ENCODE data around the gene SNX32. TPM values are rescaled to one million over a fixed set of nuclear protein-coding genes. Genes with fewer than 3 reads are reported as not detected.

SNX32 gene
- polyA plus RNA-seq, 3 donors, result 1.4 to 3.7 (median 2.2) TPM

DNA sequence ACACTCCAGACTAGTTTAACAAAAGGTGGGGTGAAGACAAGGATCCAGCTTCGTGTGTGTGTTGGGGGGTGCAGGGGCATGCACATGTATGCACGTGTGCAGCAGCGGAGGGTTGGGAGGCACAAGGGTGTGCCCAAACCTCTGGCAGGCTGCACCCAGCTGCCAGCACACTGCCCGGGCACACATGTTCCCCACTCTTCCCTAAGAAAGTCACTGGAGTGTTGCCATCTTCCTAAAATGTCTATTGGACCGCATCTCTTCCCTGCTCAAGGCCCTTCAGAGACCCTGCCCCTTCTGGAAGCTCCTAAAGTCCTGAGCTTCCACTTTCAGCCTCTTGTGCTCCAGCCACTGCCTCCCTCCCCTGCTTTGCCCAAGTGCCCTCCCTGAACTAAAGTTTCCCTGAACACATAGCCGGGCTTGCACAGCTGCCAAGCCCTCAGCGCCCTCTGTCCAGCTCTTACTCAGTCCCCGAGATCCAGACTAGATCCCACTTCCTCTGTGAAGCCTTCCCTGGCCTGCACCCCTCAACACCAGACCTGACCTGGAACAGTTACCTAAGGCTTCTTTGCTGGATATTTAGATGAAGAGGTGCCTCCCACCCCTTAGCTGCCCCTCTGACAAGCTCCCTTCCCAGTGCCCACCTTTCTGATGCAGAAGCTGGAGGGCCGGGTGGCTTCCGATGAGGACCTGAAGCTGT, 18.2 kb downstream of the SNX32 start:
- no peak for DNase-seq (ENCODE audit: extremely low read depth in 1 of 11, low read depth in 9 of 11, low spot score in 4 of 11)

DNA sequence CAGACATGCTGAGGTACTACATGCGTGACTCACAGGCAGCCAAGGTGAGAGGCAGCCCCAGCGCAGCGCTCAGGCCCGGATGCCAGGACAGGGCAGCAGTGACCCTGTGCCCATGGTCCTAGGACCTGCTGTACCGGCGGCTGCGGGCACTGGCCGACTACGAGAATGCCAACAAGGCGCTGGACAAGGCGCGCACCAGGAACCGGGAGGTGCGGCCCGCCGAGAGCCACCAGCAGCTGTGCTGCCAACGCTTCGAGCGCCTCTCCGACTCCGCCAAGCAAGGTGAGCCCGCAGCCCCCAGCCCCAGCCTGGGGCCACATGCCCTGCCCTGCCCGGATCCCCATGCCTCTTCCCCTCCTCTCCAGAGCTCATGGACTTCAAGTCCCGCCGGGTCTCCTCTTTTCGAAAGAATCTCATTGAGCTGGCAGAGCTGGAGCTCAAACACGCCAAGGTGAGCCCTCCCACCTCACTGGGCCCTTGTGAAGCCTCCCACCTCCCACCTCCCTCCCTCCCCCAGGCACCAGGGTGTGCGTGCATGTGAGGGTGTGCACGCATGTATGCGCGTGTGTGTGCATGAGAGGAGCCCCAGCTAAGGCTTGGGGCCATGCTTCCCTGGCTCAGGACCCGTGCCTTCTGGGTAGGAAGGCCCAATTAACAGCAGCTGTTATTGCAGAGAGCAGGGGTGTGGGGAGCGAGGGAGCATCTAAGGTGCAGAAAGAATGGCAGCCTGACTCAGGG, 18.9 kb downstream of the SNX32 start:
- DNase-seq (ENCODE audit: extremely low read depth in 1 of 11, low read depth in 9 of 11, low spot score in 4 of 11), result no peak

DNA sequence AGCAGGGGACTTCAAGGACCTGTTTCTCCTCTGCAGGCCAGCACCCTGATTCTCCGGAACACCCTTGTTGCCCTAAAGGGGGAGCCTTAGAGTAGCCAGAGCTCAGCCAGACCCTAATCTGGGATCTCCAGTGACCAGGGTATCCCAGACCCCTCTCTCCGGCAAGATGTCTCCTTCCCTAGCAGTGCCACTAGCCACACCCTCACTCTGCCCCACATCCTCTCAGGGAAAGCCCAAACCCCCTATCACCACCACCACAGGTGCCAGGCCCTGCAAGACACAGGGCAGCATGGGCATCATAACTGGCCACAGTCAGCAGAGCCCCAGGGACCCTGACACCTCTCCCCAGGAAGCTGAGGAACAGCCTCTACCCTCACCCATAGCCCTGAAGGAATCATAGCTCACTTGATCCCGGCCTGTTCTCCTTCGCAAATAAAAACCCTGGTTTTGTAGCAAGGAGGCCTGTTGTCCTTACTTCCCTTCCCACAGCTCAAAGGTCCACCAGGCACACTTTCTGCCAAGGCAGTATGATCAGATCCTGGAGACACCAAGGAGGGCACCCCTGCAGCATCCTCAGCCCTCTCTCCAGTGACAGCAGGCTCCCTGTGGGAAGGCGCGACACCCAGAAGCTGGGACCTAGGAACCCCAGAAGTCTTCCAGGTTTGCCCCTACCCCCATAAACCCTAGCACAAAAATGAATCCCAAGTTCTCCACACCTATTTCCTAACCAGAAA, 19.6 kb downstream of the SNX32 start:
- no peak for DNase-seq (ENCODE audit: extremely low read depth in 1 of 11, low read depth in 9 of 11, low spot score in 4 of 11)

DNA sequence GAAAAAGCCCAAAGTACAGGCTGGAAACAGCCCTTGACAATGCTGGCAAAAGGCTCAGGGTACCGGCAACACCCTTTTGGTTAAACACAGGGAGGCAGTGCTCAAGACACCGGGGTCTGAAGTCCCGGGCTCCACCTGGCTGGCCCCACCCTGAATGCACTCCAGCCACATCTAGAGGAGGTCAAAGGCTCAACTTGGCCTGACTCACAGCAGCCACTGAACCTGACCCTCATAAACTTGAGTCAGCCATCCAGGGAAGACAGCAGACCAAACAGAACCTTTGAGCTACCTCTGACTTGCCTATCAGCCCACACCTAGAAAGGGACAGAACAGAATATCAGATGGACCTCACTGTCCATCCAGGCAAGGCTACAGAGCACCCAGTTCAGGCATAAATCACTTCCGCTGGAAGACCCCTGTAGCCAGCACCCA, 20.4 kb downstream of the SNX32 start:
- DNase-seq (ENCODE audit: extremely low read depth in 1 of 11, low read depth in 9 of 11, low spot score in 4 of 11), result no peak

DNA sequence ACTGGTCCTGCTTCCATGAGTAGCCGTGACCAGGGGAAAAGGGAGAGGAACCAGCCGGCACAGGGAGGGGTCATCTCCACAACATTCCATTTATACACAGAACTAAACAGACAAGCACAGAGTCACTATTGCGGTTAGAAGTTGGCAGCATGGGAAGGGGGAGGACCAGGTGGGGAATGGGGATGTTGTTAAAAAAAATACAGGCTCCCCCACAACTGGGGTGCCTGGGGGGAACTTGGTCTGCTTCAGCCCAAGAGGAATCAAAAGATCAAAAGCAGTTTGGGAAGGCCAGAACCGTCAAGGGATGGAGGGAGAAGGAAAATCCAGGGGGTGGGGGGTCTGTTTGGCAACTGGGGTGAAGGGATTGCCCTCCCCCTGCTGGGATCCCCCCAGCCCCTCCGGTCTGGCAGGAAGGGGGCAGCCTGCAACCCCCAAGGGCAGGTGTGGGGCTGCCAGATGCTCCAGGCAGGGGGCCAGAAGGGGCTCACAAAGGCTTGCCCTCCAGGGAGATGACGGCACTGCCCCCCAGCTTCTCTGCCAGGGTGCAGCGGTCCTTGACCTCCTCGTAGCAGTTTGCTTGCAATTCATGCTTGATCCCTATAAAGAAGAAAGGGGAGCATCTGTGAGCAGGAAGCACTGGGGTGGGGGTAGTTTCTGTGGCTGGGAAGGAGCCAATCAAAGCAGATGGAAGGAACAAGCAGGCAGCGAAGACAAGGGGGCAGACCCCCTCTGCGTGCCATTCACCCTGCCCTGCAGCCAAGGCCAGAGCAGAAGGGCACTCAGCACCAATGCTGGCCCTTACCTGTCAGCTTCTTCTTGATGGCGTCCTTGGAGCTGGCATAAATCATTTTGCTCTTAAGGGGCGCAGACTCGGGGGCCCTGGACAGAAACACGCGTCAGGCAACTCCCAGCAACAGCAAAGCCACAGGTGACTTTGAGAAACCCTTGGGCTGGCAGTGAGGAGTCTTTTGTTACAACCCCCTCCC, 21.4 kb downstream of the SNX32 start:
- DNase-seq (ENCODE audit: extremely low read depth in 1 of 11, low read depth in 9 of 11, low spot score in 4 of 11), result no peak

DNA sequence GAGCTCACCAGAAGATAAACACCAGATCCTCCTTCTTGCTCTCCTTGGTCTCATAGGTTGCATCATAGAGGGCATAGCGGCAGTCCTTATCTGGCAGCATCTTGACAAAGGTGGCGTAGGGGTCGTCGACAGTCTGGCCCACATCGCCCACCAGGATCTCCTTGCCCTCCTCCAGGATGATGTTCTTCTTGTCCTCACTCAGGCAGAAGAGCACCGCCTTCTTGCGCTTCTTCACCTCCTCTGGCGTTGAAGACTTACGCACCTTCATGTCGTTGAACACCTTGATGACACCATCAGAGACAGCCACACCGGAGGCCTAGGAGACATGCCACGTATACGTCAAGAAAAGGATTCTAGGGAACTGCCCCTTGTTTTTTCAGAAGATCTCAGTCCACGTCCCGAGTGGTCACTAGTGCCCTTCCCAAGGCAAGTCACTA, 22.2 kb downstream of the SNX32 start:
- DNase-seq (ENCODE audit: extremely low read depth in 1 of 11, low read depth in 9 of 11, low spot score in 4 of 11), result no peak

DNA sequence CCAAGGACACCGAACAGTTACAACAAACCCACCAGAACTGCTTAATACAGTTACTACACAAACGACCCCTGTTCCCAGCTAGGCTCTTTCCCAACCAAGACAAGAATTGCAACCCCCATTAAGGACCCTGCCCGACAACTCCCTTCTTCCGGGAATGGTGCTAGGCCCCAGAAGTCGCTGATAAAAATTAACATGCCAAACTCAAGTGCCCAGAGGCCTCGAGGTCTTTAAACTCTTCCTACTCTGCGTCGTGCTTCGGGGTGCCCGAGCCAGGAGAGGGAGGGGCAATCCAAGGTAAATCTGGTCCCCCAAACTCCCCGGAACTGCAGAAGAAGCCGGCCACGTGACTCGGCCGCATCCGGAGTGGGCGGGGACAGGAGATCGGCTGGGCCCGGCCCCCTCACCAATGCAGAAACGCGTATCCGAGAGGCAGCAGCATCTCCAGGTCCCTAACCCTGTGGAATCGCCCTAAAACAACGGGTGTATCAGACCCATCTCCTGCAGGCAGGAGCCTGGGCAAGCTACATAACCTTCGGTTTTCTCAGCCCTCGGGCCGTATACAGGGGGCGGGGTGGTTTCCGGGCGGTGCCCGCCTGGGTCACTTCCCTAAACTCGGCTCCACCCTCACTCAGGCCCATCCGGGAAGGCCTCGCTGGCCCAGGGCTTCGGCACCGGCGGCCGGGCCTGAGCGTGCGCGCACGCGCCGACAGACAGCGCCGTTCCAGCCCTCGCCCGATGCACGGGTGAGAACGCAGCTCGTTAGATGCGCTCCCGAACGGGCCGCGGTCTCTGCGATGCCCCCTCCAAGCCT, 23.1 kb downstream of the SNX32 start:
- peak in 2 of 11 donors; percentile 39 to 43 for DNase-seq (ENCODE audit: extremely low read depth in 1 of 11, low read depth in 9 of 11, low spot score in 4 of 11)

DNA sequence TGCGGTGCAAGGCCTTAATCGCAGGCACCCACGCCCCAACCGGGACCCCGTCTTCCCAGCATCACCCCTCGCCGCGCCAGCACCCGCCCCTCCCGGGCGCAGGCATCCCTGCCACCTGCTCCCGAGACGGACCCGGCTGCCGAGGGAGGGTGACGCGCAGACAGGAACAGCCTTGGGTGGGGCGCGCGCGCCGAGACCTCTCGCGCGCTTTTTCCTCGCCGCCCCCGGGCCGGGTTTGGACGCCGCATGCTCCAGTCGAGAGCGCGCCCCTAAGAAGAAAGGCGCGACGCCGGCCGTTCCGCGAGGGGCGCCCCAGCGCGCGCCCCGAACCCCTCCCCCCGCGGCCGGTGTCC, 23.7 kb downstream of the SNX32 start:
- DNase-seq (ENCODE audit: extremely low read depth in 1 of 11, low read depth in 9 of 11, low spot score in 4 of 11), result no peak

DNA sequence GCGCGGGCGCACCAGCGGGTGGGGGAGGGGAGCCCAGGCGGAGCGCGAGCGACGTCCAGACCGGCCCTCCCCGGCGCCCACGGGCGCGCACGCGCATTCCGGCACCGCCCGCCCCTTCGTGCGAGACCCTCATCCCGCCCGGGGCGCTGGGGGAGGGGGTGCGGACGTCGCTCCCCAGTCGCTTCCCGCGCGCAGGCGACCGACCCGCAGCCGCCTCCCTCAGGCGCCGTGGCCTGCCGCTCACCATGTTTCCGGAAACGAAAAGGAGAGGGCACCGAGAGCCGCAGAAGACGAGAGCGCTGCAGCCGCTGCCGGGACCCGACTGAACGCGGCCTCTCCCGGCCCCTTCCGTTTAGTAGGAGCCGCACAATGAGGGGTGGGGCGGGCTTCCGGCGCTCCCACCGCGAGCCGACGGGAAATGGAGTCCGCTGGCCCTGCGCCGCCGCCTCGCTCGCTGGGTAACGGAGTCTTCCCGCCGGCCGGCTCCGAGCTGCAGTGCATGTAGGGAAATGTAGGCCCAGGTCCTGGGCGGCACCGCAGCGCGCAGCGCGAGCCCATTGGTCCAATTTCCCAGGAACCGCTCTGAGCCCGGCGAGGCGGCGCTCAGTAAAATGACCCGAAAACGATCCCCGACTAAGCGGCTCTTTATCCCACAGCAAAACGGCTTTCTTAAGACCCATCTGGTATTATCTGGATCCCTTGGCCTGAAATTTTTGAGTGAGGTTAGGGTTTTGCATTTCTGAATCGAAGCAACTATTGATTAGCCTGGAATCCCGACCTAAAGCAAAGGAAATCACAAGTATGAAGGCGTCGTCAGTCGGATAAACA, 24.3 kb downstream of the SNX32 start, which contains the start of gene CFL1:
Gene CFL1, minus strand, starts transcription at position 328 of the 828 bp plus-strand sequence. Its CDS starts 81 bp downstream, at position 247.
- peak; percentile 84 to 97 (median 95) for DNase-seq (ENCODE audit: extremely low read depth in 1 of 11, low read depth in 9 of 11, low spot score in 4 of 11)

DNA sequence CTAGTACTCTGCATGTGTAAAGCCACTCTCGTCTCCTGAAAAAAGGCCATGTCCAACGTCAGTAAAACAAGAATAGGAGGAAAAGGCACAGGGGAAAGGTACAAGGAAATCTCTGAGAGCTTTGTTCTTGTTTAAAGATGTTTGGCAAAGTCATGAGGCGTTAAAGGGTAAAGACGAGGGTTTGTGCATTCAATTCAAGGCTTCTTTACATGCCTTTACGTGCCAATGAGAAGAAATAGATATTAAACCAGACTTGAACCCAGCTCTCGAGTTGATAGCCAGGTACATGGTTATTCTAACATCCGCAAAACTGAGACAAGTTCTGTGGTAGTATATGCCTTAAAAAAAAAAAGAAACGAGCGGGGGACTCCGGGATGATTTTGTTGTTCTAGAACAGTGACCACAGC, 24.9 kb downstream of the SNX32 start:
- DNase-seq (ENCODE audit: extremely low read depth in 1 of 11, low read depth in 9 of 11, low spot score in 4 of 11), result peak in 1 of 11 donors; percentile 30

DNA sequence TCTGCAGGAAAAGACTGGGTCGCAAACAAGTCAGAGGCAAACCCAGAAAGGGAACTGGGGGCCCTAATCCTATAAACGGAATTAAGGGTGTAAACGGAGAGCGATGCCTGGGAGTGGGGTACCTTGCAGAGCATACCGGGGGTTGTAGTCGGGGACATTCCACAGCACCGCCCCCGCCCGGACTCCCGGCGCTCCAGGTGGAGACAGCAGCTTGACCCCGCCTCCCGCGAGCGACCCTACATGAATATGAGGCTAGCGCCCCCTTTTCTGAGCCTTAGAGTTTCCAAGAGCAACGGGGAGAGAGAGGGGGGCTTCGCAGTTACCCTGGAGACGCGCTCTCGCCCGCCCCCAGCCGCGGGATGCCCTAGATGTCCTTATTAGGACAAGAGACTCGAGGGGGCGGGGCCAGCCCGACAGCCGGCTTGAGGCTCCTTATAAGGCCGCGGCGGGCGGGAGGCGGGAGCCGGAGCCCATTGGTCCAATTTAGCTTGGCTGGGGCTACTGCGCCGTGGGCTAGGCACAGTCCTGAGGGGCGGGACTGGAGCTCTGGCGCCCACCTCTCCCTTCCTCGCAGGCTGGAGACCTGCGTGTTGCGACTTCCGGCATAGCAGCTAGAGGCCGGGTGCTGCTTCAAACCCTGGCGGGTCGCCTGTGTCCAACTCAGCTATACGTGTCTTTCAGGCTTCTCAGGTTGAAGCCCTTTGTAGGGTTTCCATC, 25.5 kb downstream of the SNX32 start:
- peak; percentile 86 to 98 (median 96) for DNase-seq (ENCODE audit: extremely low read depth in 1 of 11, low read depth in 9 of 11, low spot score in 4 of 11)

DNA sequence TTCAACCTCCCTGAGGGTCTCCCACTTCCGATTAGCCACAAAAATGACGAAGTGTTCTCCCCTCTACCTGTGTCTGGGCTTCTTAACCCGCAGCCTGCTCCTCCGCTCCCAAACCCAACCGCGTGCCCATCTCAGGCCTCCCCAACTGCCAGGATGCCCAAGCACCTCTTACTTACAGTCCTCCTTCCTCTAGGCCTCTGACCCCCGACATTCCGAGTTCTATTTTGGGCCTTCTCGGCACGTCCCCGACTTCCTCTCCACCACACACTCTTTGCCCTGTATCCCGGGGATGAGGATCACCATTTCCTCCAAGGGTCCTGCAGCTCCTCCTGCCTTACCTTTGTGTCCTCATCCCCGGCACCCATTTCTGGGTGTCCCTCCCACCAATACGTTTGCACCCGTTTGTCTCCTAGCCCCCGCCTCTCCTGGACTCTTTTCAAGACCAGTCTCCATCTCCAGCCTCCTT, 26.1 kb downstream of the SNX32 start:
- DNase-seq (ENCODE audit: extremely low read depth in 1 of 11, low read depth in 9 of 11, low spot score in 4 of 11), result no peak

DNA sequence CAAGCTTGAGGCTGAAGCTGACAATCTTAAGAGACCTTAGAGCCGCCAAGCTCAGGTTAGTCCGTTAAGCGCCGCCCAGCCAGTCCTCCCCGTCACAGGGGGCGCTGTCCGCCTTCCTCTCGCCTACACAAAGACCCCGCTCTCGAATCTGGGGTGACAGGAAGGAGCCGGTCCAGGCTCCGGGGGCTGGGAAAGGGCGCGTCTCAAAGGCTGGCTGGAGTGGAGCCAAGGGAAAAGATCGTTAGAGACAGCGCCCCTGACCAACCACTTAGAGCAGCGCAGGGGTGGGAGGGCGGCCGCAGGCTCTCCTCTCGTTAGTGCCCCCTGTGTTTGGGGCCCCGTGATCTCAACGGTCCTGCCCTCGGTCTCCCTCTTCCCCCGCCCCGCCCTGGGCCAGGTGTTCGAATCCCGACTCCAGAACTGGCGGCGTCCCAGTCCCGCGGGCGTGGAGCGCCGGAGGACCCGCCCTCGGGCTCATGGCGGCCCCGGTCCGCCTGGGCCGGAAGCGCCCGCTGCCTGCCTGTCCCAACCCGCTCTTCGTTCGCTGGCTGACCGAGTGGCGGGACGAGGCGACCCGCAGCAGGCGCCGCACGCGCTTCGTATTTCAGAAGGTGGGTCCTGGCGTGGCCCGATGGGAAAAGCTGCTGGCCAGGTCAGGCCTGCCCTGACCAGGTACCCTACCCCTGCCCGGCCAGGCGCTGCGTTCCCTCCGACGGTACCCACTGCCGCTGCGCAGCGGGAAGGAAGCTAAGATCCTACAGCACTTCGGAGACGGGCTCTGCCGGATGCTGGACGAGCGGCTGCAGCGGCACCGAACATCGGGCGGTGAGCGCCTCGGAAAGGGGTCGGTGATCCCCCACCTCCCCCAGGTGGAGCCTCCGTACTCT, 26.8 kb downstream of the SNX32 start, which contains the start of gene MUS81:
Gene MUS81, plus strand, starts transcription at position 156 of the 887 bp plus-strand sequence. Its CDS starts 321 bp downstream, at position 477.
- peak; percentile 88 to 98 (median 95) for DNase-seq (ENCODE audit: extremely low read depth in 1 of 11, low read depth in 9 of 11, low spot score in 4 of 11)

DNA sequence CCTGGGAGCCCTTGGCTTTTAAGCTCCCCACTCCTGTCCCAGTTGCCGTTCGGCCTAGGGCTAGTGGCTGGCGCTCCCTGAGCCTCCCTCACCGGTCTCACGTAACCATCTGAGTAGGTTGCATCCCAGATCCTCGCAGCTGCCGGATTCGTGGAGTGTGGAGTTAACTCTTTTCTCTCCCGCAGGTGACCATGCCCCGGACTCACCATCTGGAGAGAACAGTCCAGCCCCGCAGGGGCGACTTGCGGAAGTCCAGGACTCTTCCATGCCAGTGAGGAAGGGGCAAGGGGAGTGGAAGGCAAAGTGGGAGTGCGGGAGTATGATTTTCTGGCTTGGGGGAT, 27.4 kb downstream of the SNX32 start:
- DNase-seq (ENCODE audit: extremely low read depth in 1 of 11, low read depth in 9 of 11, low spot score in 4 of 11), result no peak

DNA sequence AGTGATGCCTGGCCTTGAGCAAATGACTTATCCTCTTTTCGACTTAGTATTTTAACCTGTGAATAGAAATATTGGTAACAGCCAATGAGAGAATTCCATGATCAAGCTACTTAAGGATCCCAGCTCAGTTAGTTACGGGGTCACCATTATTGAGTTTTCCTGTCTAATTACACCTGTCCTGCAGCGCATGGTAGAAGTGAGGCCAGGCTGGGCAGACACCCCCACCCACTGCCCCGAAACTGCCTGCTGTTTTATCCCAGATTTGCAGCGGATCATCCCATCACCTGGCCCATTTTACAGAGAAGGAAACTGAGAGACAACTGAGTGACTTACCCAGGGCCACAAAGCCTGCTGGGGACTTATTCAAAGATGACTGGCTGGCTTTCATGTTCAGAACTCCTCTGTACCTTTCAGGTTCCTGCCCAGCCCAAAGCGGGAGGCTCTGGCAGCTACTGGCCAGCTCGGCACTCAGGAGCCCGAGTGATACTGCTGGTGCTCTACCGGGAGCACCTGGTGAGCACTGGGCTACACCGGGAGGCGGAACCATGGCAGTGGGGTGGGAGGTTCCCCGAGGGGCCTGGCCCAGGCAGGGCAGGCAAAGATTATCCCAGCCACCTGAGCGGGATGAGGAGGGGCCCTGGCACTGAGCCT, 27.9 kb downstream of the SNX32 start:
- DNase-seq (ENCODE audit: extremely low read depth in 1 of 11, low read depth in 9 of 11, low spot score in 4 of 11), result no peak
